Thoracic aorta (tissue), 2 donors: Measurements from ENCODE around the gene SDF2L1. TPM values are rescaled to one million over a fixed set of nuclear protein-coding genes. Genes with fewer than 3 reads are reported as not detected.

Experiments used
- ATAC-seq: fragments of 150-250 bp; one replicate; pipeline ENCODE4 v1.8.0; 2017; ENCODE audit warnings: low read depth; ENCODE audit not compliant: insufficient number of reproducible peaks, low FRiP score
- DNase-seq: peaks from one replicate; pipeline ENCODE4 v3.0.0-alpha.2; 2020; ENCODE audit warnings: low spot score
- H3K27ac ChIP-seq, 2 donors: fragments of 200-600 bp; sonication (generic); 1 replicate in 1 of 2; 2 replicates in 1 of 2; pipeline ENCODE4 v1.5.1; 2016; ENCODE audit warnings: mild to moderate bottlenecking in 2 of 2, moderate library complexity in 2 of 2
- H3K27me3 ChIP-seq: fragments of 200-600 bp; sonication (generic); replicated peaks from 2 replicates; pipeline ENCODE4 v1.6.0; 2016; ENCODE audit warnings: mild to moderate bottlenecking; ENCODE audit not compliant: insufficient read depth
- H3K36me3 ChIP-seq: fragments of 200-600 bp; sonication (generic); one replicate; pipeline ENCODE4 v1.5.1; 2016
- H3K4me1 ChIP-seq, 2 donors: fragments of 200-600 bp; sonication (generic); 1 replicate in 1 of 2; 2 replicates in 1 of 2; pipeline versions ENCODE4 v1.5.1 to v1.6.0; 2016; ENCODE audit warnings: low read depth in 2 of 2, mild to moderate bottlenecking in 1 of 2; ENCODE audit not compliant: control insufficient read depth in 1 of 2
- H3K4me3 ChIP-seq: fragments of 200-600 bp; sonication (generic); 2 replicates; pipeline ENCODE4 v1.5.1; 2016; ENCODE audit warnings: mild to moderate bottlenecking
- H3K9me3 ChIP-seq: fragments of 200-600 bp; sonication (generic); 2 replicates; pipeline ENCODE4 v1.5.1; 2016
- CTCF ChIP-seq: fragments of 200-600 bp; sonication (generic); IDR thresholded peaks from one replicate; pipeline ENCODE4 v1.5.1; 2019; ENCODE audit warnings: antibody characterized with exemption
- total RNA-seq, 2 donors: library from RNA; depleted of rRNA; stranded (reverse); fragments of >200 nt; gene quantifications; one replicate each; pipeline versions ENCODE4 v1.1.0 to v1.2.3, GENCODE V29; 2016

The SDF2L1 gene
- total RNA-seq, 2 donors from 2014 or later = 40.9 to 54.0 TPM

- ATAC-seq = no peak
- Histone ChIP-seq H3K36me3 (peaks cover 10% of the 10 kb centered on the region), H3K9me3 (no peaks in the 10 kb centered on the region), H3K27ac (no peak overlapping the region), H3K4me1 (peaks cover 0 to 21% of the 10 kb centered on the region in 2 donors), H3K27me3 (no peaks in the 10 kb centered on the region), H3K4me3 (no peak overlapping the region)
- DNase-seq = no peak
- TF ChIP-seq CTCF = no peak
These were observed 43.8 kb upstream of the SDF2L1 start for GRCh38 chr22:21598302-21598701.

- Histone ChIP-seq H3K4me3 (no peak overlapping the region), H3K36me3 (peaks cover under 1% of the 10 kb centered on the region), H3K27ac (no peak overlapping the region), H3K4me1 (peaks cover 0 to 15% of the 10 kb centered on the region in 2 donors), H3K9me3 (no peaks in the 10 kb centered on the region), H3K27me3 (no peaks in the 10 kb centered on the region)
- no peak for TF ChIP-seq CTCF
- DNase-seq (no peak), ATAC-seq (no peak)
These were observed 42.8 kb upstream of the SDF2L1 start for GRCh38 chr22:21599053-21599893.

GRCh38 chr22:21602579-21602978 lies 39.5 kb upstream of the SDF2L1 start:
- peaks cover 4 to 22% of the 10 kb centered on the region in 2 donors for H3K4me1 ChIP-seq
- H3K36me3 ChIP-seq = no peaks in the 10 kb centered on the region
- H3K27ac ChIP-seq = no peak overlapping the region
- H3K27me3 ChIP-seq = no peaks in the 10 kb centered on the region
- no peak for DNase-seq
- no peak for TF ChIP-seq CTCF
- no peak overlapping the region for H3K4me3 ChIP-seq
- no peaks in the 10 kb centered on the region for H3K9me3 ChIP-seq
- ATAC-seq = no peak

- ATAC-seq (no peak), DNase-seq (no peak)
- Histone ChIP-seq H3K27ac (no peak overlapping the region), H3K9me3 (no peaks in the 10 kb centered on the region), H3K27me3 (no peaks in the 10 kb centered on the region), H3K4me1 (peaks cover 4 to 21% of the 10 kb centered on the region in 2 donors), H3K4me3 (no peak overlapping the region), H3K36me3 (no peaks in the 10 kb centered on the region)
- TF ChIP-seq CTCF = no peak
These were observed 38.1 kb upstream of the SDF2L1 start for GRCh38 chr22:21603973-21604372.

- no peaks in the 10 kb centered on the region for H3K27me3 ChIP-seq
- H3K36me3 ChIP-seq = peaks cover 5% of the 10 kb centered on the region
- no peak overlapping the region for H3K27ac ChIP-seq
- peaks cover 4 to 7% of the 10 kb centered on the region in 2 donors for H3K4me1 ChIP-seq
- no peak for TF ChIP-seq CTCF
- DNase-seq (no peak), ATAC-seq (no peak)
- no peak overlapping the region for H3K4me3 ChIP-seq
- H3K9me3 ChIP-seq = no peaks in the 10 kb centered on the region
These were observed 36.1 kb upstream of the SDF2L1 start for GRCh38 chr22:21605887-21606564.
